HG02981 (cell line): ENCODE measurements around the gene ASF1B.
"Not testable (repeated sequence)": the region's sequence is repeated elsewhere in the genome, so short reads cannot be mapped to it uniquely, and the experiment has no call there.

Experiments
- ATAC-seq: cut with Tn5 transposase; IDR thresholded peaks from one replicate; pipeline ENCODE4 v1.9.1; 2021; ENCODE audit warnings: mild to moderate bottlenecking, moderate library complexity; ENCODE audit not compliant: unreplicated experiment

The ASF1B gene

DNA sequence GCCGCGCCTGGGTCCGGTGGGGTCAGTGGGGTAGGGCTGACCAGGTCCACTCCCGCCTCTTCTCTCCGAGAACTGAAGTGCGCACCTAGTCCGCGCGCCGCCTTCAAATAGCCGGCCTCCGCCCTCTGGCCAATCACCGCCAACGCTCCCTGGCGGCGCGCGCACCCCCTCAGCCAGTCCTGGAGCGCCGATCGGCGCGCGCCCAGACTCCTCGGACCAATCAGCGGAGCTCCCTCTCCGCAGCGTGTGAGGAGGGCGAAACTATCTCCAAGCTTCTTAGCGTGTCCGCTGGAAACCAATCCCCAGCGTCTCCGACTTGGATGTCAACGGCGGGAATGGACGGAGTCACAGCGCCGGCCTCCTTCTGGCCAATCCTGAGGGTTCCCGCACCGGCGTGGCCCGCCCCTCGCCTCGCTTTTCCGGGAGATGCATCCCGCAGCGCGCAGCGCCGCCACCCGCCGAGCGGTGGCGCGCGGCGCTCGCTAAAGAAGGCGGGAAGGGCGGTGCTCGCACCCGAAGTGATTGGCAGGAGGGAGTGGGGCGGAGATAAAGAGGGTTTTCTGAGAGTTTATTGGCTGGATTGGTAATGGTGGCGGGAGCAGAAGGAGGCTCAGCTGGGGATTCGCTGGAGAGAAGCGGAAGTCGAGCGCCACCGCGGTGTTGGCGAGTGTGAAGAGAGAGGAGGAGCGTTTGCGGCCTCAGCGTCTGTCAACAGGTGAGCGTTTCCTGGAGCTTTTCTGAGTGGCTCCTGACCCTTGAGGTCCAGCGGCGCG lies at the start of gene ASF1B:
ASF1B (minus strand) TSS at position 81 of the 773 bp plus-strand sequence. CDS start 133 bp downstream, outside the sequence.
- peak; percentile 74 for ATAC-seq

DNA sequence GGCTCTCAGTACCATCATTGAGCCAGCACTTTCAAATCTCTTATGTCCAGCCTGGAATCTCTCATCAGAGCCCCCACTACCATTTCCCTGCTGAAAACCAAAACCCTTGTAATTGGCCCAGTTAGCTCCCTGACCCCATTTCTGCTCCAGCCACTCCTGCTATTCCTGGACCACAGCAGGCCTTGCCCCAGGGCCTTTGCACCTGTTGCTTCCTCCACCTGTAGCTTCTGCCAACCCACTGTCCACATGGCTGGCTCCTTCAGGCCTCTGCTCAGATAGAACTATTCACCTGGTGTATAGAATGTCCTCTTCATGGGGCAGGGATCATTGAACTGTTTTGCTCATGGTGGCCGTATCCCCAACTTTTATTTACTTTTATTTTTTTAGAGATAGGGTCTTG lies 49.3 kb upstream of the ASF1B start:
- ATAC-seq = not testable (repeated sequence)

DNA sequence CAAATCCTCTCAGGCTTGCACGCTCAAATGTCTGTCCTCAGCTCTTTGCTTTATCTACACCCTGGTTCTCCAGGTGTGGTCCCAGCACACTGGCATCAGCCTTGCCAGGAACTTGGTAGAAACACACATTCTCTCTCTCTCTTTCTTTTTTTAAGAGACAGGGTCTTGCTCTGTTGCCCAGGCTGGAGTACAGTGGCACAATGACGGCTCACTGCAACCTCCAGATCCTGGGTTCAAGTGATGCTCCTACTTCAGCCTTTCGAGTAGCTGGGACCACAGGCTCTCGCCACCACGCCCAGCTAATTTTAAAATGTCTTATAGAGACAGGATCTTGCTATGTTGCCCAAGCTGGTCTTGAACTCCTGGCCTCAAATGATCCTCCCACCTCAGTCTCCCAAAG lies 48.8 kb upstream of the ASF1B start:
- no peak for ATAC-seq

DNA sequence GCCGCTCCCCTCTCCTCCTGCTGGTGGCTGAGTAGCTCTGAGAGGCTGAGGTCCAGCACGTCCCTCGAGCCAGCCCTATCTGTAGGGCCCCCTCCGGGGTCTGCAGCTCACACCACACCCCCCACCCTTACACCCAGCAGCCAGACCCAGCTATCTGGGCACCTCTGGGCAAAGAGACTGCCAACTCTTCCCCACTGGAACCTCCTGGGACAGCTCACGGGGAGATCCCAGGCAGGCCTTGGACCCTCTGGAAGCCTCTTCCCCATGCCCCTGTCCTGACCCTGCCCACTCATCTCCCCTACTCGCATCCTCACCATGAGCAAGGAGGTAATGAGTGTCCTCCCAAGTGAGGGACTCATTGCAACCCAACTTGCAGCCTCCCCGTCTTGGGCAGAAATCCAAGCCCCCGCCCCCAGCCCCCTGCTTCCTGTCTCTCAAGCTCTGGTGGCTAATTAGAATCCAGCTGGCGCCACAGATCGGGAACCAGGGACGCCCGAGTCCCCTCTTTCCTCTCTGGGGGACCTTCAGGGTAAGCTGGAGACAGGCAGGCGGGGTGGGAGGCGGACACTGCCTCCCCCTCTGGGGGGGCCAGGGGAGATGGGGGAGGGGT lies 47.5 kb upstream of the ASF1B start:
- no peak for ATAC-seq

DNA sequence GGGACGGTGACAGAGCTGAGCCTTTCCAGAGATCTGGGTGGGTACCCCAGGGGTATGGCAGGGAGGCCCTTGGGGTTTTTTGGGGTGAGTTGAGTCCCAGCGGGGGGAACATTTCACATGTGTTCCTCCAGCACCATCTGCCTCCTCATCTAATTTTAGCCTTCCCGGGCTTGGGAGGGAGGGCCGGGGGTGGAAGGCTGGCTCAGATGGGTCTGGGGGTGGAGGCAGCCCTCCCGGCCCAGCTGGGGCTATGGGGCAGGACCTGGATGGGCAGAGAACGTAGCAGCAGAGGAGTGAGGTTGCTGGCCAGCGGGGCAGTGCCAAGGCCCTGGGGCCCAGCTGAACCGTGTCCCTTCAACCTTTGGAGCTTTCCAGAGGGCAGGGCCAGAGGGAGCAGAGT lies 46.1 kb upstream of the ASF1B start:
- ATAC-seq = no peak

DNA sequence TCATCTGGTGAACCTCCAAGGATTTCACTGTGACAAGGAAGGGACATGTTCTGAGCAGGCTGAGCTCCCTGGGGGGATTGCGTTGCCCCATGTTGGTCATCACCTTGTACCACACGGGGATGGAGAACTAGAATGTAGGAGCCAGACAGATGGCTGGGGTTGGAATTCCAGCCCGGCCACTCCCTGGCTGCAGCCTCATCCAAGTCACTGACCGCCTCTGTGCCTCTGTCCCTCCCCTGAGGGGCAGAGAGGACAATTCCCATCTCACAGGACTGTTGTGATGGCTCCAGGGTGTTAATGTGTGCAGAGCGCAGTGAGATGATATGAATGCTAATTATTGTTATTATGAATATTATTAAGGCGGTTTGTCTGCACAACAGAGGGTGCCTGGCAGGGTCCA lies 45.5 kb upstream of the ASF1B start:
- no peak for ATAC-seq

DNA sequence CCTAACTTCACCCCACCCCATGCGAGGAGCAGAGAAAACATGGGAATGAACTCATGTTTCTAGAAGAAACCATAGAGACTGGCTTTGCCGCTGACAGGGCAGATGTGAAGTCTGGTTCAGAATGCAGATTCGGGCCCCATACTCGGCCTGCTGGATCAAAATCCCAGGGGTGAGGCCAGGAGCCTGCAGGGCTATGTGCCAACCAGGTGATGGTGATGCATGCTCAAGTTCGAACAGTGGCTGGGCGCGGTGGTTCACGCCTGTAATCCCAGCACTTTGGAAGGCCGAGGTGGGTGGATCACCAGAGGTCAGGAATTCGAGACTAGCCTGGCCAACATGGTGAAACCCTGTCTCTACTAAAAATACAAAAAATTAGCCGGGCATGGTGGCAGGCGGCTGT lies 44.8 kb upstream of the ASF1B start:
- not testable (repeated sequence) for ATAC-seq

DNA sequence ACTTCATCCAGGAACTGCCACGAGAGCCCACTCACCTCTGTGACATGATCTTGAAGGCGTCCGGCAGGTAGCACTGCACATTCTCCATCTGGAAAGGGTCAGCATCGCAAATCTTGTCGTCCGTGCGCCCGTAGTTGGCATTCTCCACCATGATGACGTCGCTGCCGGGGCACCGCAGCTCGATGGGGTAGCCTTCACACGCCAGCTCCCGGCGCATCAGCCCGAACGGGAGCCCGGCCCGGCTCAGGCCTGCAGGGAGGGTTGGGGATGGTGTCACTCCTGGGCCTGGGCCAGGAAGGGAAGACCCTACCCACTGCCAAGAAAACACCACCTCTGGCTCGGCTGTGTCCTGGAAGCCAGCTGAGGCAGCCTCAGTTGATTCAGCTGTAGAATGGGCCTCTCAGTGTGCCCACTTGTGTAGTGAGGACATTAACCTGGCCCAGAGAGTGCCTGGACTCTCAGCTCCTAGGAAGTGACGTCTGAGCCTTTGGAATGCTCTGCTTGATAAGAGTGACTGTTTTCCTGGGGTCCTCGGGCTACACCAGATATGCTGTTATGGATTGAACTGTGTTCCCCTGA lies 41.2 kb upstream of the ASF1B start:
- no peak for ATAC-seq

DNA sequence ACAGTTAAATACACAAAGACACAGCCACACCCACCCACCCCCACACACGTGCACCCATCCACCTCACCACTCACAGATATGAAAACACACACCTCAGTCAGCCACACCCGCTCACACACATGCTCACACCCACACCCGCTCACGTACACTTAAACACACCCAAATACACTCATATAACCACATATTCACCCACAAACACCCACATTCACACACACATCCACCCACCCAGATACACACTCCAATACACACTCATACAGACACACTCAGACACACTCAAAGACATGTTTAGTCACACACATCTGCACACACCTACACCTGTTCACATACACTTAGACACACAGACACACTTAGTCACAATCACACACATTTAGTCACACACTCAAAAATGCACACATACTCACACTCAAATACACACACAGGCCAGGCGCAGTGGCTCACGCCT lies 39.0 kb upstream of the ASF1B start:
- ATAC-seq = no peak

DNA sequence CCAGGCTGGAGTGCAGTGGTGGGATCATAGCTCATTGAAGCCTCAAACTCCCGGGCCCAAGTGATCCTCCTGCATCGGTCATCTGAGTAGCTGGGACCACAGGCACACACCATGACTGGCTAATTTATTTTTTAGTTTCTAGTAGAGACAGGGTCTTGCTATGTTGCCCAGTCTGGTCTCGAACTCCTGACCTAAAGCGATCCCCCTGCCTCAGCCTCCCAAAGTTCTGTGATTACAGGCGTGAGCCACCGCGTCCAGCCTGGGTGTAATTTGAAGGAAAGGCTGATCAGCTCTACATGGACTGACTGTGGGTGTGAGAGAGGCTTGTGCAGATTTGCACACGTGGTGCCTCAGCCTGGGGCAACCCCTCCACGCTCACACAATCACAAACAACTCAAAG lies 38.5 kb upstream of the ASF1B start:
- no peak for ATAC-seq

DNA sequence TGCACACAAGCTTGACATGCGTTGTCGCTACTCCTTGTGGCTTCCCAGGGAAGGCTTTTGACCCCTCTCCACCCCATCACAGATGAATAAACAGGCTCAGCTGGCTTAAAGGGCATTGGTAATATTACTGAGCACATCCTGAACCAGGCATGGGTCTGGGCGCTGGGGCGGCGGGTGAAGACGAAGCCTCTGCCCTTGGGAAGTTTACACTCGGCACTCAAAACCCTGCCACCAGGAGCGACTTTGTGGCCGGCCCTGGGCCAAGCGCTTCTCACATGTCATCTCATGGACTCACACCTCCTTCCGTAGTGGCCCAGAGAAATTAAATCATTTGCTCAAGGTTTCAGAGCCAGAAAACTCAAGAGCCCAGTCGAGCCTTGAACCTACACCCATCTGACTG lies 32.6 kb upstream of the ASF1B start:
- ATAC-seq = no peak

DNA sequence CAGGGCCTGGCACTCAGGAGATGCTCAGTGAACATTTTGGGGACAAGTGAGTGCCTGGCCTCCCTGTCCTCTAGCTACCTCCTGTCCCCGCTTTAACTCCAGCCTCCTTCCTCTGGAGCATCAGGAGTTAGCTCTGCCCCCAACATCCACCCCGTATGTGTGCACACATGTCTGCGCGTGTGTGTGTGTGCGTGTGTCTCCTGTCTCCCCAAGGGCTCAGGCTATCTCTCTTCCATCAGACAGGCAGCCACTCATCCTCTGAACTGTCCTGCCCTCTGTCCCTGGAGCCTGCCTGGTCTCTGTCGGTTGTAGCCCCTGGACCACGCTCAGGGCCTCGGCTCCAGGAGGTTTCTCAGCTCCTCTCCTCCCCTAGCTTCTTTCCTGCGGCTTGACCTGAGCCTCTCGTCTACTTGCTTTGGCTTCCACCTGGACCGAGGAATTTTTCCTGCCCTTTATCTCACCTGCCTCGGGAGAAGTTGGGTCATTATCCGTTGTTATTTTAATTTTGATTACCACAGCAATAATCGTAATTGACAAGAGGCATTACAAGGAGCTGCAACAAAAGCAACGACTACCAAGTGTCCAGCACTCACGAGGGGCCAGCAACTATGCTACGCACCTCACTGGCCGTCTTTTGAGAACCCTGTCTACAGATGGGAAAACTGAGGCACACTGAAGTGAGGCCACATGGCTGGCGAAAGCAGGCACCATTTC lies 32.0 kb upstream of the ASF1B start:
- no peak for ATAC-seq

DNA sequence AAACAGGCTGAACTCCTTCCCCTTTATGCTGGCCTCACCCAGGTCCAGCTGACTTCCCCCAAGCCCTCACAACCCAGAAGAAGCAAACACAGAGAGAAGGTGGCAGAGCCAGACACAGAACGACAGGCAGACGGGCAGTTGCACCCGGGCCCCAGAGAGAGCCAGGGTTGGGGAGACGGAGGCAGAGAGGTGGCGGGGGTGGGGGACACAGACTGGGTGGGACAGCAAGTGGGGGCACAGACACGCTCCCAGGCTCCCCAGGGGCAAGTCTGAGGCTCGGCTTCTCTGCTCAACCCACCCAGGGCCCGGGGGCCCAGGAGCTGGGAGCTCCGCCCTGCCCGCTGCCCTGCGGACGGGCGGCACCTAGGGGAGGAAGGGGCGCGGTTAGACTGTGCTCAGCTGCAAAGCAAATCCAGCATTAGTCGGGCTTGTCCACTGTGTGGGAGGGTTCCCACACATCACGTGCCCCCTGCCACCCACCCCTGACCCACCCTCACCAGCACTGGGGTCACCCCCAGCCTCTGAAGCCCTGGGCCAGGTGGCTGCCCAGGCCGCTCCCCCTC lies 31.3 kb upstream of the ASF1B start:
- ATAC-seq = no peak

DNA sequence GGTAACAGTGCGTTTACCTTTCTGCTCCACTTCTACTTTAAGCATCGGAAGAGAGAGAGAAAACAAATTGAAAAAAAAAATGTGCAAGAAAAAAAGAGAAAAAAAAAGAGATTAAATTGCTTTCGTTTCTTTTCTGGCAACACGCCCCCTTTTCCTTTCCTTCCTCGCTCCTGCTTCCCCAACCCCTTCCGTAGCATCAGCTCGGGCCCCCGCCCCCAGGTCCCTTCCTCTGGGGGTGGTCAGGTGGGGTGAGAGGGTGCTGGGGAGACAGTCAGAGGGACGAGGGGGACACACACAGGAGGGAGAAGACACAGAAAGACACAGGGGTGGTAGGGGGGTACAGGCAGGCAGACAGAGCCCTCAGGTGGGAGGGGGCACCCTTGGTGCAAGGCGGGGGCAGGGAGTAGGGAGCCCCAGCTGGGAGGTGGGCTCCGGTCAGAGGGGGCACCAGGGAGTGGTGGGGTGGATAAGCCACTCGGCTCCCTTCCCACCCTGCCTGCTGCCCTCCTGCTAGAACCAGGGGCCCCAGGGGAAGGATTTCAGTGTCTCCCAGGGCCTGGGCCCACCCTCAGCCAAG lies 30.7 kb upstream of the ASF1B start:
- ATAC-seq = no peak

DNA sequence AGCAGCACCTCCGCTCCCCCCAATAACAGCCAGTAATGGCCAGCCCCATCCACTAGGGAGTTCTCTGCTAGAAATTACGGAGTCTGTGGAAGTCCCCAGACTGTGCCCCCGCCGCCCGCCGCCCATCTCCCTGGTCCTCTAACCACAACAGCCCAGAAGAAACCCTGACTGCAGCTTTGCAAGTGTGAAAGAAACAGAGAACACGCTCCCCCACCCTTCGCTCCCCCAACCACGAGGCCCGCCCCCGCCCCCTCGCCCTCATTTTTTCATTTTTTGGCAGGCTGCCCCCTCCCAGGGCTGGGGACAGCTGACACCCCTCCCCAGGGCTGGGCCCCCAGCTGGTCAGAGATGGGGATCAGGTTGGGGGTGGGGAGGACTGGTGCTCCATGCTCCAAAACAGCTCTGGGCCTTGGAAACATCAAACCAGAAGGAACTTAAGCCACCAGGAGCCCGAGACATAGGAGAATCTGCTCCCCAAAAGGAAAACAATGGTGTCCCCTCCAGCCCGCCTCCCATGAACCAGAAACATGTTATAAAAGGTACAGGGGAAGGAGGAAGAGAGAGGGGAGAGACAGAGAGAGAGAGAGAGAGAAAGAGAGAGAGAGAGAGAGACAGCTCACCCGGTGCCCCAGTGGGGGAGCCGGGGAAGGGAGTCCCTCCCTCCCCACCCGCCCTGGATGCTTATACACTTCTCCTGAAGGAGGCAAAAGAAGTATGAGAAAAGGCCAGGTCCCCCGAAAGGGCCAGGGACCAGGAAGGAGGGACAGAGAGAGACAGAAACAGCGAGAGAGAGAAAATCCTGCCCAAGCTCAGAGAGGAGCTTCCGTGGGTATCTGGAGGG lies 29.8 kb upstream of the ASF1B start:
- ATAC-seq = no peak

DNA sequence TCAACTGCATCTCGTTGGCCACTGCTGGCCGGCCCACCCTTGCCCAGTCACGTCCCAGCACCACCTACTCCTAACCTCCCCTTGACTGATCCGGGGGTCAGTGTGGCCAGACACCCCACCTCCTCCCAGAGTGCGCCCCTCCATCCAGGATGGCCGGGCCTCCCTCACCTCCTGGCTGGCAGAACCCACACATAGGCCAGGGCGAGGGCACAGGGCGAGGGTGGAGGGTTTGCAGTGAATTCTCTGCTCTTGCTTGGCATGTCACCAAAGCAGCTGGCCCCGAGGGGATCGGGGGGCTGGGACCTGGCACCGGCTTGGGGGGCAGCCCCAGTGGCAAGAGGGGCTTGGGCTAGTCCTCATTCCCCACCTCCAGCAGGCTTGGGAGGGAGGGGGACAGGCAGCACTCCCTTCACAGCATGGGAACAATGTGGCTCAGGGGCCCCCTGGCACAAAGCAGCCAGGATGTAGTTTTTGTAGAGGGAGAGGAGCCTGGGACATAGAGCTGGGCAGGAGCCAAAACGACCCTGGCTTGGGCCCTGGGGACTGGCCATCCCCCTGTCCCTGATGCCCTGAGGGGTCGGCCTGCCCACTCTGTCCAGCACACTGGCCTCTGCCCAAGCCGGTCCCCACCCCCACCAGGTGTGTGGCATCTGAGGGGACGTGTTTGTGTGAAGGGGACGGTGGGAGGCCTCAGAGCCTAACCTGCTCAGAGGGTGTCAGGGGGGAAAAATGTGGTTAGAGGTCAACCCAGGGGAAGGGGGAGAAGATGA lies 28.5 kb upstream of the ASF1B start:
- no peak for ATAC-seq

DNA sequence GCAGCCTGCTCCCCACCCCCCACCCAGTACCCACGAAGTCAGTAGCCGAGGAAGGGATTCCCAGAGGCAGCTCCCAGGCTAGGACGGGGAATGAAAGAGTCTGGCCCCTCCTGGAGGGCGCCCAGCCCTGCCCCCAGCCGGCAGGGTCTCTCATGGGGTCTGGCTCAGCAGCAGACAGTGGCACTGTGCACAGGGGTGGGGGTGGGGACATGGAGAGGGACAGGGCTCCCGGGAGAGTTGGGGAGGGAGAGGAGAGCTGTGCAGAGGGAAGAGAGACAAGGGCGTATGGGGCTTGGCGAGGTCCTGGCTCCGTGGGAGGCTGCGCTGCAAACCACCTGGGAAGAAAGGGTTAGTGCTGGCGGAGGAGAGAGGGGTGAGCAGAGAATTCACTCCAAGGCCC lies 27.7 kb upstream of the ASF1B start:
- no peak for ATAC-seq

DNA sequence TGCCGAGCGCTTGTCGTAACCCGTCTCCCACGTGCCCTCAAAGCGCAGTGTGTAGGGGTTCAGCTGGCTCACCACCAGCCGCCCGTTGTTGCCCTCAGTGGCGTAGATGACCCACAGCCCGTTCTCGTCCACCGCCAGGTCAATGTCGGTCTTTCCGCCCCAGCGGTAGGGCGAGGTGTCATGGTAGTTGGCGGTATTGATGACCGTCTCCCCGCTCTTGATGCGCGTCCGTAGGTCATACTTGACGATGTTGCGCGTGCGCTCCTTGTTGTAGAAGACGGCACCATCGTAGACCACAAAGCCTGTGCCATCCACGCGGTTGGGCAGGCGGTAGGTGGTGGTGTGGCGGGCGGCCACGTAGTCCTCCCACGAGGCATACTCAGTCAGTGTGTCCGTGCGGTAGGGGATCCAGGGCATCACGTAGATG lies 26.5 kb upstream of the ASF1B start:
- no peak for ATAC-seq

DNA sequence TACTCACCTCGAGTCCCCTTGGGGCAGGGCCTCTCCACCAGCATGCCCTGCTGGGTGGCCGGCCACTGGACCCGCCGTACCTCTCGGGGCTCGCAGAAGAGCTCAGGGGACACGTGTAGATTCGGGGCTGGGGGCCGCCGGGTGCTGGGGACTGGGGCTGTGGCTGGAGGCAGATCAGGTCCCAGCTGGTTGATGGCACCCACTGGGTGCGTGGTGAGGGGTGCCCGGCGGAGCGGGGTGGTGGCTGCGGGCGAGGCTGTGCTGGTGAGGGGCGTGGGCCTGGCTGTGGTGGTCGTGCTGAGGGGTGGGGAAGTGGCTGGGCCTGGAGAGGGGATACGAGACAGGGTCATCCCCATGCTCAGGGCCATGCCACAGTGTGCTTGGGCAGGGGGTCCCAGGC lies 24.9 kb upstream of the ASF1B start:
- no peak for ATAC-seq
